GM12801 (cell line): ENCODE measurements around the gene MAGEE1.

Source experiments
- TF ChIP-seq, protein P1 (sequence below): IDR thresholded peaks from one replicate; pipeline ENCODE4 v1.5.1; 2011; ENCODE audit warnings: control low read depth; ENCODE audit not compliant: insufficient read length; ENCODE audit errors: extremely low read depth

Gene MAGEE1, protein sequence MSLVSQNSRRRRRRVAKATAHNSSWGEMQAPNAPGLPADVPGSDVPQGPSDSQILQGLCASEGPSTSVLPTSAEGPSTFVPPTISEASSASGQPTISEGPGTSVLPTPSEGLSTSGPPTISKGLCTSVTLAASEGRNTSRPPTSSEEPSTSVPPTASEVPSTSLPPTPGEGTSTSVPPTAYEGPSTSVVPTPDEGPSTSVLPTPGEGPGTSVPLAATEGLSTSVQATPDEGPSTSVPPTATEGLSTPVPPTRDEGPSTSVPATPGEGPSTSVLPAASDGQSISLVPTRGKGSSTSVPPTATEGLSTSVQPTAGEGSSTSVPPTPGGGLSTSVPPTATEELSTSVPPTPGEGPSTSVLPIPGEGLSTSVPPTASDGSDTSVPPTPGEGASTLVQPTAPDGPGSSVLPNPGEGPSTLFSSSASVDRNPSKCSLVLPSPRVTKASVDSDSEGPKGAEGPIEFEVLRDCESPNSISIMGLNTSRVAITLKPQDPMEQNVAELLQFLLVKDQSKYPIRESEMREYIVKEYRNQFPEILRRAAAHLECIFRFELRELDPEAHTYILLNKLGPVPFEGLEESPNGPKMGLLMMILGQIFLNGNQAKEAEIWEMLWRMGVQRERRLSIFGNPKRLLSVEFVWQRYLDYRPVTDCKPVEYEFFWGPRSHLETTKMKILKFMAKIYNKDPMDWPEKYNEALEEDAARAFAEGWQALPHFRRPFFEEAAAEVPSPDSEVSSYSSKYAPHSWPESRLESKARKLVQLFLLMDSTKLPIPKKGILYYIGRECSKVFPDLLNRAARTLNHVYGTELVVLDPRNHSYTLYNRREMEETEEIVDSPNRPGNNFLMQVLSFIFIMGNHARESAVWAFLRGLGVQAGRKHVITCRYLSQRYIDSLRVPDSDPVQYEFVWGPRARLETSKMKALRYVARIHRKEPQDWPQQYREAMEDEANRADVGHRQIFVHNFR

DNA sequence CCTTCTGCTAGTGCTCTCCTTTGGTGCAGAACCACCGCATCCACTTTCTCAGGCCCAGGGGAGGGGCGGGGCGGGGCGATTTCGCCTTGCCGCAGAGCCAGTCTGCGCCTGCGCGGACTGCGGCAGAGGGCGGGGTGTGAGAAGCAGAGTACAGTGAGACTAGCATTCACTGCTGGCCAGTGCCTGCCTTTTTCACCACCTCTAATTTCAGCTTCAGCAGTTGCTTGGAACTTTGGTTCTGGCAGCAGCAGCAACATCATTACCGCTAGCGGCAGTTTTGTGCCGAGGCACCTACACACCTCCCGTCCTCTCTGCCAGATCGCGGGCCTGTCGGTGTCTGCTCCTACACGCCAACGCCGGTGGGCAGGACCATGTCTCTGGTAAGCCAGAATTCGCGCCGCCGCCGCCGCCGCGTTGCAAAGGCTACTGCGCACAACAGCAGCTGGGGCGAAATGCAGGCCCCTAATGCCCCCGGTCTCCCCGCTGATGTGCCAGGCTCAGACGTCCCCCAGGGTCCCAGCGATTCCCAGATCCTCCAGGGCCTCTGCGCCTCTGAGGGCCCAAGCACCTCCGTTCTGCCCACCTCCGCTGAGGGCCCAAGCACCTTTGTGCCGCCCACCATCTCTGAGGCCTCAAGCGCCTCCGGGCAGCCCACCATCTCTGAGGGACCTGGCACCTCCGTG lies at the start of gene MAGEE1:
Gene MAGEE1 (plus strand): TSS at position 151 of the 683 bp plus-strand sequence. CDS start 221 bp downstream, at position 372.
- TF ChIP-seq, protein P1, sequence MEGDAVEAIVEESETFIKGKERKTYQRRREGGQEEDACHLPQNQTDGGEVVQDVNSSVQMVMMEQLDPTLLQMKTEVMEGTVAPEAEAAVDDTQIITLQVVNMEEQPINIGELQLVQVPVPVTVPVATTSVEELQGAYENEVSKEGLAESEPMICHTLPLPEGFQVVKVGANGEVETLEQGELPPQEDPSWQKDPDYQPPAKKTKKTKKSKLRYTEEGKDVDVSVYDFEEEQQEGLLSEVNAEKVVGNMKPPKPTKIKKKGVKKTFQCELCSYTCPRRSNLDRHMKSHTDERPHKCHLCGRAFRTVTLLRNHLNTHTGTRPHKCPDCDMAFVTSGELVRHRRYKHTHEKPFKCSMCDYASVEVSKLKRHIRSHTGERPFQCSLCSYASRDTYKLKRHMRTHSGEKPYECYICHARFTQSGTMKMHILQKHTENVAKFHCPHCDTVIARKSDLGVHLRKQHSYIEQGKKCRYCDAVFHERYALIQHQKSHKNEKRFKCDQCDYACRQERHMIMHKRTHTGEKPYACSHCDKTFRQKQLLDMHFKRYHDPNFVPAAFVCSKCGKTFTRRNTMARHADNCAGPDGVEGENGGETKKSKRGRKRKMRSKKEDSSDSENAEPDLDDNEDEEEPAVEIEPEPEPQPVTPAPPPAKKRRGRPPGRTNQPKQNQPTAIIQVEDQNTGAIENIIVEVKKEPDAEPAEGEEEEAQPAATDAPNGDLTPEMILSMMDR: no peak

DNA sequence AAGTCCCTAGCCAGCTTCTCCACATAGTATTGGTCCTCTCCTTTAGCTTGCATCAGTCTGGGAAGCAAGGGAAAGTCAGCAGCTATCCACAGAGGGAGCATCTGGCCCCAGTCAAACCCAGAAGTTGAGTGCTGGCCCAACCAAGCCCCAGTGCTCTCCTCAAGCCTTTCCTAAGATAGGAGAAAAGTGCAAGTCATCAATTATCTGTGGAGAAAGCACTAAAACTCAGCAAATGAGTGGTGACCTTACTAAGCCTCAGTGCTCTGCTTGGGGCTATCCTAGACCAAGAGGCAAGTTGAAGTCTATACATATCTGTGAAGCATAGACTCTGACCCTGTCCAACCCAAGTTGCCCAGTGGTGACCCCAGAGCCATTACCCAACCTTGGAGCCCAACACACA lies 28.5 kb upstream of the MAGEE1 start:
- TF ChIP-seq, protein P1: no peak

DNA sequence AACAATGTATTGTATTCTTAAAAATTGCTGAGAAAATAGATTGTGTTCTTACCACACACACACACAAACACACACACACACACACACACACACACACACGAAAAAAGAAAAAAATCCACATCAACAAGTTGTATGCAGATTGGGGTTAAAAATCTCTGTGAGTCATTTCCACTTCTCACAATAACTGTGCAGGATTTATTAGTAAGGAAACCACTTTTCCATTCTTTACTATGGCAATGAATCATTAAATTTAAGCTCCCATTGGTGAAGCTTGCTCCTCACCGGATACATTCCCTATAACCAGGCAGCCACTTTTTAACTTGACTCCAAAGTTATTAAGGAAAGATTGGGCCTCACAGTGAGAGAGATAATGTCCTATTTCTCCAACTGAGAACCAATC lies 19.7 kb upstream of the MAGEE1 start:
- TF ChIP-seq, protein P1: no peak

DNA sequence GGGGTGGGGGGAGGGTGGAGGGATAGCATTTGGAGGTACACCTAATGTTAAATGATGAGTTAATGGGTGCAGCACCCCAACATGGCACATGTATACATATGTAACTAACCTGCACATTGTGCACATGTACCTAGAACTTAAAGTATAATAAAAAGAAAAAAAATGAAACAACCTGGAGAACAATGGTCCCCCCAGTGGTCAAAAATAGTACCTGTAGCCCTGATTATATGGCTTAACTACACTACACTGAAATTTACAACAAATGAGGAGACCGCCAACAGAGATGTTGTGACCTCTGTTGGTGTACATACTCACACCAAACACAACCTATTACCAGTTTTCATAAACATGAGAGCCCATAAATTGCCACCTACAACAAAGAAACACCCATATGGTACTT lies 7.3 kb upstream of the MAGEE1 start:
- TF ChIP-seq, protein P1: no peak

DNA sequence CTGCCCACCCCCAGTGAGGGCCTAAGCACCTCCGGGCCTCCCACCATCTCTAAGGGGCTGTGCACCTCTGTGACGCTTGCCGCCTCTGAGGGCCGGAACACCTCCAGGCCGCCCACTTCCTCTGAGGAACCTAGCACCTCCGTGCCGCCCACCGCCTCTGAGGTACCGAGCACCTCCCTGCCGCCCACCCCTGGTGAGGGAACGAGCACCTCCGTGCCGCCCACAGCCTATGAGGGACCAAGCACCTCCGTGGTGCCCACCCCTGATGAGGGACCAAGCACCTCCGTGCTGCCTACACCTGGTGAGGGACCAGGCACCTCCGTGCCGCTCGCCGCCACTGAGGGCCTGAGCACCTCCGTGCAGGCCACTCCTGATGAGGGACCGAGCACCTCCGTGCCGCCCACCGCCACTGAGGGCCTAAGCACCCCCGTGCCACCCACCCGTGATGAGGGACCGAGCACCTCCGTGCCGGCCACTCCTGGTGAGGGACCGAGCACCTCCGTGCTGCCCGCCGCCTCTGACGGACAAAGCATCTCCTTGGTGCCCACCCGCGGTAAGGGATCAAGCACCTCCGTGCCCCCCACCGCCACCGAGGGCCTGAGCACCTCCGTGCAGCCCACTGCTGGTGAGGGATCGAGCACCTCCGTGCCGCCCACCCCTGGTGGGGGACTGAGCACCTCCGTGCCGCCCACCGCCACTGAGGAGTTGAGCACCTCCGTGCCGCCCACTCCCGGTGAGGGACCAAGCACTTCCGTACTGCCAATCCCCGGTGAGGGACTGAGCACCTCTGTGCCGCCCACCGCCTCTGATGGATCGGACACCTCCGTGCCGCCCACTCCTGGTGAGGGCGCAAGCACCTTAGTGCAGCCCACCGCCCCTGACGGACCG lies 977 bp downstream of the MAGEE1 start:
- TF ChIP-seq, protein P1: no peak

DNA sequence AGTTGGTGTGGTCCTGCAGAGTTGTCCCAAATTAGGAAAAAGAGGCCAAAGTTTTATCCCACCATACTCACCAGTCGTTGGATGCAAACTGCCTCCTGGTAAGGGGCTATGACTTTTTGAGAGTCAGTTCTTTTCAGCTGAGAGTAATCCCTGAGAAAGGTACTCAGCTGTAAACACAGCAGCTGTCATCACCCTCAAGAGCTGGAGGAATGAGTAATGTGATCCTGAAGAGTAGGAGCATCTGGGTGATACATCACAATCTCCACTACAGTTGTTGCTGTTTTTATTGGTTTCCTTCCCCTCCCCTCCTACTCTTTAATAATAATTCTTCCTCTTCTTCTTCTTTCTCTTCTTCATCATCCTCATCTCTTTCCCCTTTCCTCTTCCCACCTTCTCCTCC lies 5.7 kb downstream of the MAGEE1 start:
- TF ChIP-seq, protein P1: no peak
